KMS-11 (cell line): ENCODE measurements around the gene BCAP31.
"Not testable (repeated sequence)": the region's sequence is repeated elsewhere in the genome, so short reads cannot be mapped to it uniquely, and the experiment has no call there.

Experiments used
- H2AFZ ChIP-seq: fragments of 200-600 bp; sonication (generic); 2 replicates; pipeline ENCODE4 v1.6.1; 2016; ENCODE audit warnings: antibody characterized with exemption, mixed run types, low read depth
- H3K27ac ChIP-seq: fragments of 200-600 bp; sonication (generic); 2 replicates; pipeline ENCODE4 v1.6.1; 2016; ENCODE audit warnings: mild to moderate bottlenecking, mixed run types
- H3K27me3 ChIP-seq: fragments of 200-600 bp; sonication (generic); 2 replicates; pipeline ENCODE4 v1.6.1; 2017; ENCODE audit warnings: mild to moderate bottlenecking, low read depth, mixed run types, moderate library complexity; ENCODE audit not compliant: insufficient read depth
- H3K36me3 ChIP-seq: fragments of 200-600 bp; sonication (generic); 2 replicates; pipeline ENCODE4 v1.6.1; 2017; ENCODE audit warnings: mild to moderate bottlenecking, mixed run types; ENCODE audit not compliant: insufficient read depth
- H3K4me1 ChIP-seq: fragments of 200-600 bp; sonication (generic); 2 replicates; pipeline ENCODE4 v1.6.1; 2016; ENCODE audit warnings: mild to moderate bottlenecking, low read depth, mixed run types; ENCODE audit not compliant: poor library complexity, severe bottlenecking
- H3K4me2 ChIP-seq: fragments of 200-600 bp; sonication (generic); 2 replicates; pipeline ENCODE4 v1.7.0; 2016; ENCODE audit warnings: mild to moderate bottlenecking, mixed run types
- H3K4me3 ChIP-seq: fragments of 200-600 bp; sonication (generic); IDR thresholded peaks from 2 replicates; pipeline ENCODE4 v1.6.1; 2017; ENCODE audit warnings: low read depth, low read length, mixed read lengths; ENCODE audit not compliant: insufficient read depth
- H3K79me2 ChIP-seq: fragments of 200-600 bp; sonication (generic); 2 replicates; pipeline ENCODE4 v1.6.1; 2016; ENCODE audit warnings: low read depth, mixed run types; ENCODE audit not compliant: insufficient read depth
- H3K9ac ChIP-seq: fragments of 200-600 bp; sonication (generic); 2 replicates; pipeline ENCODE4 v1.6.1; 2016; ENCODE audit warnings: mild to moderate bottlenecking, mixed run types
- H4K20me1 ChIP-seq: fragments of 200-600 bp; sonication (generic); 2 replicates; pipeline ENCODE4 v1.6.1; 2016; ENCODE audit warnings: mild to moderate bottlenecking, mixed run types; ENCODE audit not compliant: insufficient read depth
- CTCF ChIP-seq: fragments of 200-600 bp; sonication (generic); conservative IDR thresholded peaks from 2 replicates; pipeline ENCODE4 v1.6.1; 2017; ENCODE audit warnings: low read depth, mild to moderate bottlenecking, antibody characterized with exemption, low read length, moderate library complexity, mixed read lengths

Gene BCAP31

GRCh38 chrX:153692611-153693156 is 31.5 kb downstream of the BCAP31 start:
- Histone ChIP-seq H3K9ac (no peak overlapping the region), H2AFZ (no peak overlapping the region), H3K4me1 (no peaks in the 10 kb centered on the region), H3K4me2 (no peak overlapping the region), H3K27ac (no peak overlapping the region), H3K79me2 (no peaks in the 10 kb centered on the region), H3K36me3 (no peaks in the 10 kb centered on the region), H3K27me3 (no peaks in the 10 kb centered on the region), H4K20me1 (no peaks in the 10 kb centered on the region), H3K4me3 (no peak overlapping the region)
- no peak for TF ChIP-seq CTCF

- H3K27me3 ChIP-seq, result no peaks in the 10 kb centered on the region
- no peaks in the 10 kb centered on the region for H3K4me1 ChIP-seq
- no peak overlapping the region for H2AFZ ChIP-seq
- no peaks in the 10 kb centered on the region for H4K20me1 ChIP-seq
- no peak overlapping the region for H3K4me3 ChIP-seq
- TF ChIP-seq CTCF, result no peak
- H3K27ac ChIP-seq, result no peak overlapping the region
- H3K36me3 ChIP-seq, result no peaks in the 10 kb centered on the region
- no peak overlapping the region for H3K4me2 ChIP-seq
- no peak overlapping the region for H3K9ac ChIP-seq
- no peaks in the 10 kb centered on the region for H3K79me2 ChIP-seq
These were observed 32.2 kb downstream of the BCAP31 start for GRCh38 chrX:153692003-153692402.

DNA sequence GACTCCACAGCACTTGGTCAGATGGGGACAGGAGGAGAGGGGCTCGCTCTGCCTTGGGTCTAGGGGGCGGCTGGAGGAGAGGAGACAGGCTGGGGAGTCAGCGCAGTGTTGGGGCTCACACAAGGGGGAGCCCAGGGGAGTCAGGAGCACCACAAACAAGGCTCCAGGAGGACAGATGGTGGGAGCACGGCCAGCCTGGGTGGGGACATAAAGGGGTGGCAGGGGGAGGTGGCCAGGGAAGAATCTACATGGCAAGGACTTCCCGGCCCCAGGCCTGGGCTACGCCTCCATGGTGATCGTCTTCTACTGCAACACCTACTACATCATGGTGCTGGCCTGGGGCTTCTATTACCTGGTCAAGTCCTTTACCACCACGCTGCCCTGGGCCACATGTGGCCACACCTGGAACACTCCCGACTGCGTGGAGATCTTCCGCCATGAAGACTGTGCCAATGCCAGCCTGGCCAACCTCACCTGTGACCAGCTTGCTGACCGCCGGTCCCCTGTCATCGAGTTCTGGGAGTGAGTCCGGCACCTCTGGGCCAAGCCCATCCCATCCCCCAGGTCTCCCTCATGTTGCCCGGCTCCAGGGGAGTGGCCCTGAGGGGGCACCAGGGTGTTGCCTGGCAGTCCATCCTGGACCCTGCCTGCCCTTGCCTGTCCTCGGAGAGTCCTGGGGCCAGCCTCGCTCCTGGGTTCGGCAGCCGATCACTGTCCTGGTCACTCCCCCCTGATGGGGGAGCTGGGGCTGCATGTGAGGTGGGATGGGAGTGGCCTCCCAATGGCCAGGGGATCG is 33.0 kb downstream of the BCAP31 start:
- not testable (repeated sequence) for H3K9ac ChIP-seq, H4K20me1 ChIP-seq, H3K4me3 ChIP-seq, H3K4me1 ChIP-seq, H3K27ac ChIP-seq, H3K4me2 ChIP-seq, H3K79me2 ChIP-seq, H2AFZ ChIP-seq, H3K27me3 ChIP-seq, H3K36me3 ChIP-seq

DNA sequence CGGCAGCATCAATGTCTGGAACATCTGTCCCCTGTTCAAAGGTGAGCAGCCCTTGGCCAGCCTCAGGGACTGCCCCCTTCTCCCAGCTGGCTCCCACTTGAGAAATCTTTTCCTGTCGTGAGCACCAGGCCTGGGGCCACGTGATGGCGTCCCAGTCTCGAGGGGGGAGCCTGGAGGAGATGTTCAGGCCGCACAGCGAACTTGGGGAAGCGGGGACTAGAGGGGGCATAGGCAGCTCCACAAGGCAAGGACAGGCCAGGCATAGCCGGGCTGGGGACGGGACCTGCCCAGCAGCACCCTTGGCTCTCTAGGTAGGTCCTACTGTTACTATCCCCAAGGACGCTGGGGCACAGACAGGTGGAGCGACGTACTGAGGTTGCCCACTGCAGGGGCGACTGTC is 33.7 kb downstream of the BCAP31 start:
- Histone ChIP-seq H3K4me3 (no peak overlapping the region), H3K4me2 (no peak overlapping the region), H3K27me3 (no peaks in the 10 kb centered on the region), H4K20me1 (no peaks in the 10 kb centered on the region), H2AFZ (no peak overlapping the region), H3K27ac (no peak overlapping the region), H3K4me1 (no peaks in the 10 kb centered on the region), H3K36me3 (no peaks in the 10 kb centered on the region), H3K79me2 (no peaks in the 10 kb centered on the region), H3K9ac (no peak overlapping the region)
- no peak for TF ChIP-seq CTCF
